GM12872 (cell line): ENCODE measurements around the gene PRDM10.

Source experiments
- CTCF ChIP-seq: IDR thresholded peaks from 3 replicates; pipeline ENCODE4 v1.5.1; 2011; ENCODE audit warnings: low read depth, mild to moderate bottlenecking, low read length, moderate library complexity; ENCODE audit not compliant: insufficient read depth

Gene PRDM10

DNA sequence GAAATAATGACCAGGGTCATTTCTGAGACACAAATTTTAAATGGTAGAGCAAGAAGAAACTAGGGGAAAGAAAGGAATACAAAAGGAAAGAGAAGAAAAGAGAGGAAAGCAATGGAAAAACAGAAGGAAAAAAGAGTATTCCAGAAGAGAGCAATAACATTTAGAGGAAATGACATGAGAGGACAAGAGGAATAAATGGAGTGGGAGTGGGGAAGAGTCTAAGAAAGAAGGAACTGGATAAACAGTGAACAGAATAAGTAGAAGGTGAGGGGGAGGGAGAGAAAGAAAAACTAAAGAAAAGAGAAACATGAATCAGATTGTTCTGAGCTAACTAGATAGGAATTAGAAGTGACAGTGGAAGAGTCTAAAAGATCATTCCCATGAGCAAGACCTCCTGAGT is 28.4 kb downstream of the PRDM10 start:
- TF ChIP-seq CTCF: no peak

DNA sequence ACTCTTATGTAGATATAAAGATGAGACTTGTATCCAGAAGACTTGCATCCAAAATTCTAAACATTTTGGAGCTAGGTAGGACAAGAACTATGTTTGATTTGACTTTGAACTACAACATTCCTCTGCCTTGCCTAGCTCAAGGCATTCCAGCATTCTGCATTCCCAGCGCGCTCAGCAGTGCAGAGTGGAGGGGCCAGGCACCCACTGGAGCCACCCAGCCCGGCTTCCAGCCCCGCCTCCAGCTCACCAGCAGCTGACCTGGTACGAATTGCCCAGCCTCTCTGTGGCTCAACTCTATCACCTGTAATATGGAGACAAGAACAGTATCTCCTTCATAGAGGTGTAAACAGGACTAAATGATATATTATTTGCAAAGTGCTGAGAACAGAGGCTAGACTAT is 28.8 kb downstream of the PRDM10 start:
- no peak for TF ChIP-seq CTCF

- no peak for TF ChIP-seq CTCF
Measured at GRCh38 chr11:129973068-129973467, 29.6 kb downstream of the PRDM10 start.

DNA sequence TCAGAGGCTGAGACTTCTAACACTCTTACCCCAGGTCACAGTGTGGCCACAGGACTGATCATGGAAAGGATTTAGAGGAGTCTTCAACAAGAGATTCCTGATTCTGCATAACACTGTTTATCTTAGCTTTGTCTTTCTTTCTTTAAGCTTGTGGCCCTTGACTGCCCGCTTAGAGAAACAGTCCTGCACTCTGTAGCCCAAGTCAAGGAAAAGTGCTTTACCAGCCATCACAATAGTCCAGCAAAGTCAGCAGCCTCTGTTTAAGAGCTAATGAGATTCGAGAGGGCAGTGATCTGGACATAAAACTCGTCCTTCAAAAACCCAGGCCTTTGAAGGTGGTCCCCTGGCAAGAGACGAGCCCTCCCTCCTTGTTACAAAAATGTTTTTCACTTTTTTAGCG is 30.0 kb downstream of the PRDM10 start:
- no peak for TF ChIP-seq CTCF

GRCh38 chr11:129969920-129970319 is 32.7 kb downstream of the PRDM10 start:
- no peak for TF ChIP-seq CTCF

DNA sequence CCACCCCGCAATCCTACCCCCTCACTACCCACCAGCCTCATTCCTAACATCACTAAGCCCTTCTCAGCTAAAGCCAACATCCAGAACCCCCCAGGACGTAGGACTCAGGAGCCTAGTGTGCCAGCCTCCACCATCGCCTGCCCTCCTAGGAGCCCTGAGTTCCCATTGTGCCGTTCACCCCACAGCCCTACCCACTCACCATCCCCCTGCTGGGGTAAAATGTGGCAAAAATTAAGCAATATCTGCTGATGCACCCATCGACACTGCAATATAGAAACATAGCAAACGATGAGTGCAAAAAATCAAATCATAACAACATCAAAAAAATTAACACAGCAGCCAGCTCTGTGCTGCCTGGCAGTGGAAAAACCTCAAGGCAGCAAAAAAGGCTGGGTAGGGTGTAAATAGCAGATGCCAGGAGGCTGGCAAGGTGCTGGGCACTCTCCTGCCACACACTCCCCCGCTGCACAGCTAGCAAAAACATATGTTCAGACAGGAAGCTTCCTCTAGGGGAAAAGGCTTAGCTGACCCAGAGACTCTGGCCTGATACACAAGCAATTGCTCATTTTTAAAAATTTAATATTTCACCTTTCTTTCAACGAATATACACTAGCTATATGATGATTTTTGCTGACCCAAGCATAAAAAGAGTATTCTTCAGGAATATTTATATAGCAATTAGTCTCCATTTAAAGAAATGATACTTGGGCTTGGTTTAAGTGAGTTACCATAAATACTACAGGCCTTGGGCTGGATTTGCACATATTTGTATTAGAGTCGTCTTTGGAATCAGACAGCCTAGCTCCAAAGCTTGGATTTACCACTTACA is 33.8 kb downstream of the PRDM10 start:
- TF ChIP-seq CTCF: no peak

- TF ChIP-seq CTCF: no peak
Measured at GRCh38 chr11:129967996-129968395, 34.6 kb downstream of the PRDM10 start.

GRCh38 chr11:129965248-129965647 is 37.4 kb downstream of the PRDM10 start:
- TF ChIP-seq CTCF: no peak
